K562 (cell line): Measurements from ENCODE around the gene COL24A1. TPM values are rescaled to one million over a fixed set of nuclear protein-coding genes. Genes with fewer than 3 reads are reported as not detected.

Experiments used
- C11orf30 ChIP-seq: fragments of 450-650 bp; IDR thresholded peaks from 2 replicates; pipeline ENCODE4 v1.6.1; 2016; ENCODE audit warnings: low read depth, mild to moderate bottlenecking
- HEY1 ChIP-seq: fragments of 250-450 bp; sonication (Bioruptor Pico); IDR thresholded peaks from 2 replicates; pipeline ENCODE4 v1.5.0; 2020; ENCODE audit warnings: mild to moderate bottlenecking, moderate library complexity, borderline replicate concordance
- HNRNPH1 ChIP-seq: fragments of 200-400 bp; formaldehyde crosslinking; optimal IDR thresholded peaks from 2 replicates; pipeline ENCODE3; 2017; ENCODE audit warnings: low read depth, mild to moderate bottlenecking, low read length, moderate library complexity
- HNRNPK ChIP-seq: fragments of 200-400 bp; formaldehyde crosslinking; IDR thresholded peaks from one replicate; pipeline ENCODE4 v1.6.1; 2018; ENCODE audit warnings: mild to moderate bottlenecking, low read depth, low read length; ENCODE audit not compliant: poor library complexity, severe bottlenecking
- IFI16 ChIP-seq: fragments of 250-450 bp; sonication (Bioruptor Pico); IDR thresholded peaks from 2 replicates; pipeline ENCODE4 v2.1.2; 2022; ENCODE audit warnings: mild to moderate bottlenecking, inconsistent platforms
- JUN ChIP-seq, 2 experiments: sonication (generic) in 1 of 2; formaldehyde crosslinking in 1 of 2; IDR thresholded peaks; 2 replicates each; pipeline versions ENCODE4 v1.6.1 to v1.8.0; 2012 to 2022; ENCODE audit warnings: borderline replicate concordance in 2 of 2, mild to moderate bottlenecking in 2 of 2, improper control_type of control experiment in 1 of 2, low read depth in 1 of 2, low read length in 1 of 2, missing genetic modification reagents in 1 of 2
- MECOM ChIP-seq: fragments of 250-450 bp; sonication (Bioruptor Pico); IDR thresholded peaks from 2 replicates; pipeline ENCODE4 v1.8.0; 2022; ENCODE audit warnings: inconsistent platforms
- PYGO2 ChIP-seq: fragments of 450-650 bp; IDR thresholded peaks from 2 replicates; pipeline ENCODE4 v1.6.1; 2016; ENCODE audit warnings: mild to moderate bottlenecking, missing genetic modification characterization, moderate library complexity, missing compliant biosample characterization
- XRCC5 ChIP-seq: fragments of 200-400 bp; formaldehyde crosslinking; IDR thresholded peaks from 2 replicates; pipeline ENCODE4 v1.6.1; 2017; ENCODE audit warnings: low read depth, mild to moderate bottlenecking, low read length
- ZNF133 ChIP-seq: fragments of 250-450 bp; sonication (Bioruptor Pico); IDR thresholded peaks from 2 replicates; pipeline ENCODE4 v1.4.0; 2020; ENCODE audit warnings: mild to moderate bottlenecking
- ZNF316 ChIP-seq: fragments of 450-650 bp; IDR thresholded peaks from 2 replicates; pipeline ENCODE4 v1.6.1; 2016
- ZNF717 ChIP-seq: fragments of 250-450 bp; sonication (Bioruptor Pico); IDR thresholded peaks from 2 replicates; pipeline ENCODE4 v1.5.0; 2021
- polyA plus RNA-seq, 8 experiments: library from polyadenylated mRNA; depleted of rRNA in 4 of 8; stranded (reverse) in 5 of 8; unstranded in 3 of 8; fragments of >200 nt; fragmentation: Nextera tagmentation in 2 of 8; fragmentation: Illumina TruSeq in 1 of 8; extraction: Ambion mirVana in 2 of 8; extraction: Trizol in 1 of 8; gene quantifications; 2 replicates each; pipeline versions ENCODE4 v1.2.1 to v1.2.3, GENCODE V29; 2011 to 2014; ENCODE audit warnings: inconsistent platforms in 1 of 8, missing spikeins in 1 of 8
- total RNA-seq, 7 experiments: library from RNA; depleted of rRNA in 6 of 7; stranded (reverse); fragments of >200 nt in 6 of 7; fragmentation: Illumina TruSeq in 2 of 7; extraction: Trizol in 2 of 7; gene quantifications; 2 replicates each; pipeline versions ENCODE4 v1.2.1 to v1.2.3, GENCODE V29; 2011 to 2021; ENCODE audit warnings: low replicate concordance in 1 of 7
- TF ChIP-seq, protein P1 (sequence below), 2 experiments: fragments of 450-650 bp in 1 of 2; IDR thresholded peaks; 2 replicates each; pipeline ENCODE4 v1.6.1; 2011 to 2017; ENCODE audit warnings: low read depth in 2 of 2, antibody characterized with exemption in 1 of 2, borderline replicate concordance in 1 of 2, low read length in 1 of 2, mild to moderate bottlenecking in 1 of 2, mixed read lengths in 1 of 2; ENCODE audit not compliant: control insufficient read depth in 1 of 2
- TF ChIP-seq, protein P2 (sequence below): sonication (generic); formaldehyde crosslinking; IDR thresholded peaks from 2 replicates; pipeline ENCODE4 v1.8.1; 2023; ENCODE audit warnings: mild to moderate bottlenecking, missing genetic modification reagents
- TF ChIP-seq, protein P3 (sequence below): fragments of 450-650 bp; IDR thresholded peaks from 2 replicates; pipeline ENCODE4 v1.6.1; 2016; ENCODE audit warnings: low read depth, mild to moderate bottlenecking, moderate library complexity
- TF ChIP-seq, protein P4 (sequence below): fragments of 250-450 bp; sonication (Bioruptor Pico); IDR thresholded peaks from 2 replicates; pipeline ENCODE4 v1.8.0; 2021; ENCODE audit warnings: moderate library complexity, mild to moderate bottlenecking, inconsistent platforms
- TF ChIP-seq, protein P5 (sequence below): fragments of 250-450 bp; sonication (Bioruptor Pico); IDR thresholded peaks from 2 replicates; pipeline ENCODE4 v1.8.0; 2022; ENCODE audit warnings: moderate library complexity, mild to moderate bottlenecking, inconsistent platforms

The COL24A1 gene
- total and polyA plus RNA-seq, 9 of the 15 experiments (the other 6 are each of a cell fraction or from before 2014, with no cell fraction given): 0.01 to 0.06 (median 0.03) TPM; not detected in 2

DNA sequence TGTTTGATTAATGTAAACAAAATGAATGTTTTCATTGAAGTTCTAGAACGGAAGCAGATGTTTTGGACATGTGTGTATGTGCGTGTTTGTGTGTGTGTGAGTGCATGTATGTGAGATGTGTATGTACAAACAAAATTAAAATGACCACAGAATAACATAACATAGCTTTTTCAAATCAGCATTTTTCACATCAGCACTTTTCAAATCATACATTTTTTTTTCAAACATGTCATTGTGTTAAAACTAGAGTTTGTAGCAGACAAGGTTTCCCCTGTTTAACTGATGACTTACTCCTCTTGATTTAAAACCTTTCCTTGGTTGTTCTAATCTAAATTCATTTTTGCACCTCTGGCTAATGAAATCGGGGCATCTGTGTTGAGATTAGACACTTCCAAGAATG, 412.8 kb downstream of the COL24A1 start (continued):
- TF ChIP-seq, protein P1, sequence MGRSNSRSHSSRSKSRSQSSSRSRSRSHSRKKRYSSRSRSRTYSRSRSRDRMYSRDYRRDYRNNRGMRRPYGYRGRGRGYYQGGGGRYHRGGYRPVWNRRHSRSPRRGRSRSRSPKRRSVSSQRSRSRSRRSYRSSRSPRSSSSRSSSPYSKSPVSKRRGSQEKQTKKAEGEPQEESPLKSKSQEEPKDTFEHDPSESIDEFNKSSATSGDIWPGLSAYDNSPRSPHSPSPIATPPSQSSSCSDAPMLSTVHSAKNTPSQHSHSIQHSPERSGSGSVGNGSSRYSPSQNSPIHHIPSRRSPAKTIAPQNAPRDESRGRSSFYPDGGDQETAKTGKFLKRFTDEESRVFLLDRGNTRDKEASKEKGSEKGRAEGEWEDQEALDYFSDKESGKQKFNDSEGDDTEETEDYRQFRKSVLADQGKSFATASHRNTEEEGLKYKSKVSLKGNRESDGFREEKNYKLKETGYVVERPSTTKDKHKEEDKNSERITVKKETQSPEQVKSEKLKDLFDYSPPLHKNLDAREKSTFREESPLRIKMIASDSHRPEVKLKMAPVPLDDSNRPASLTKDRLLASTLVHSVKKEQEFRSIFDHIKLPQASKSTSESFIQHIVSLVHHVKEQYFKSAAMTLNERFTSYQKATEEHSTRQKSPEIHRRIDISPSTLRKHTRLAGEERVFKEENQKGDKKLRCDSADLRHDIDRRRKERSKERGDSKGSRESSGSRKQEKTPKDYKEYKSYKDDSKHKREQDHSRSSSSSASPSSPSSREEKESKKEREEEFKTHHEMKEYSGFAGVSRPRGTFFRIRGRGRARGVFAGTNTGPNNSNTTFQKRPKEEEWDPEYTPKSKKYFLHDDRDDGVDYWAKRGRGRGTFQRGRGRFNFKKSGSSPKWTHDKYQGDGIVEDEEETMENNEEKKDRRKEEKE (IDR thresholded peaks at IDR 0.05; ENCODE audit: borderline replicate concordance in 1 of 2, control insufficient read depth in 1 of 2, low read depth in 2 of 2, low read length in 1 of 2): no peak
- TF ChIP-seq C11orf30 (peak; percentile 27; the same call in 1 of the 2 replicates), PYGO2 (no peak), ZNF133 (CRISPR knock-in tag) (no peak), XRCC5 (no peak), HNRNPK (no peak), ZNF717 (no peak), HNRNPH1 (no peak), JUN (IDR thresholded peaks at IDR 0.05; ENCODE audit: borderline replicate concordance, low read depth, low read length) (no peak), JUN (CRISPR knock-in tag; IDR thresholded peaks at IDR 0.05; ENCODE audit: borderline replicate concordance) (no peak), MECOM (CRISPR knock-in tag) (no peak), HEY1 (CRISPR knock-in tag) (no peak), ZNF316 (peak; percentile 57), IFI16 (CRISPR knock-in tag) (no peak)
- TF ChIP-seq, protein P2, sequence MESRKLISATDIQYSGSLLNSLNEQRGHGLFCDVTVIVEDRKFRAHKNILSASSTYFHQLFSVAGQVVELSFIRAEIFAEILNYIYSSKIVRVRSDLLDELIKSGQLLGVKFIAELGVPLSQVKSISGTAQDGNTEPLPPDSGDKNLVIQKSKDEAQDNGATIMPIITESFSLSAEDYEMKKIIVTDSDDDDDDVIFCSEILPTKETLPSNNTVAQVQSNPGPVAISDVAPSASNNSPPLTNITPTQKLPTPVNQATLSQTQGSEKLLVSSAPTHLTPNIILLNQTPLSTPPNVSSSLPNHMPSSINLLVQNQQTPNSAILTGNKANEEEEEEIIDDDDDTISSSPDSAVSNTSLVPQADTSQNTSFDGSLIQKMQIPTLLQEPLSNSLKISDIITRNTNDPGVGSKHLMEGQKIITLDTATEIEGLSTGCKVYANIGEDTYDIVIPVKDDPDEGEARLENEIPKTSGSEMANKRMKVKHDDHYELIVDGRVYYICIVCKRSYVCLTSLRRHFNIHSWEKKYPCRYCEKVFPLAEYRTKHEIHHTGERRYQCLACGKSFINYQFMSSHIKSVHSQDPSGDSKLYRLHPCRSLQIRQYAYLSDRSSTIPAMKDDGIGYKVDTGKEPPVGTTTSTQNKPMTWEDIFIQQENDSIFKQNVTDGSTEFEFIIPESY (CRISPR knock-in tag): no peak
- TF ChIP-seq, protein P3, sequence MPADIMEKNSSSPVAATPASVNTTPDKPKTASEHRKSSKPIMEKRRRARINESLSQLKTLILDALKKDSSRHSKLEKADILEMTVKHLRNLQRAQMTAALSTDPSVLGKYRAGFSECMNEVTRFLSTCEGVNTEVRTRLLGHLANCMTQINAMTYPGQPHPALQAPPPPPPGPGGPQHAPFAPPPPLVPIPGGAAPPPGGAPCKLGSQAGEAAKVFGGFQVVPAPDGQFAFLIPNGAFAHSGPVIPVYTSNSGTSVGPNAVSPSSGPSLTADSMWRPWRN: no peak
- TF ChIP-seq, protein P4, sequence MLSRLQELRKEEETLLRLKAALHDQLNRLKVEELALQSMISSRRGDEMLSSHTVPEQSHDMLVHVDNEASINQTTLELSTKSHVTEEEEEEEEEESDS (CRISPR knock-in tag): no peak
- TF ChIP-seq, protein P5, sequence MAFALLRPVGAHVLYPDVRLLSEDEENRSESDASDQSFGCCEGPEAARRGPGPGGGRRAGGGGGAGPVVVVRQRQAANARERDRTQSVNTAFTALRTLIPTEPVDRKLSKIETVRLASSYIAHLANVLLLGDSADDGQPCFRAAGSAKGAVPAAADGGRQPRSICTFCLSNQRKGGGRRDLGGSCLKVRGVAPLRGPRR (CRISPR knock-in tag): no peak
- TF ChIP-seq, all 486 proteins: peak for 3
